GM18909 (cell line): ENCODE data around the gene STK32A.
A peak's percentile ranks its signal among the peaks of the same experiment; 100 is the strongest.

Experiments used
- ATAC-seq: cut with Tn5 transposase; IDR thresholded peaks from one replicate; pipeline ENCODE4 v1.9.1; 2021; ENCODE audit warnings: mild to moderate bottlenecking; ENCODE audit not compliant: unreplicated experiment, poor library complexity

Gene STK32A

GRCh38 chr5:147245381-147246165 lies 10.7 kb downstream of the STK32A start:
- ATAC-seq = no peak

DNA sequence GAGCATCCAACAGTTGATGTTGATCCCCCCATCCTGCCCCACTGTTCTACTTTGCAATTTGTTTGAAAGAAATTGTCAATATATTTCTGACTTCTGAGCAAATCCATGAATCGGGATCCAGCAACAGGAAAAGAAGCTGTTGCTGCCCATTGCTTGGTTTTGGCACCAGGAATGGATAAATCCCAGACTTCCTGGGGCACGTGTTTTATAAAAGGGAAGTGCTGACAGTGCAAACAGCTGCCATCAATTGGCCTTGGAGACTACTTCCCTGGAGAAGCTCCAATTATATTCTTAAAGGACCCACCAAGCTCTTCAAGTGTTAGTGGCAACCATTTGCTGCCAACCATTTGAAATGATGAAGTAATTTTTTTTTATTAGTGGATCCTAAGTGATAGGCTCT lies 13.7 kb downstream of the STK32A start:
- ATAC-seq = no peak

DNA sequence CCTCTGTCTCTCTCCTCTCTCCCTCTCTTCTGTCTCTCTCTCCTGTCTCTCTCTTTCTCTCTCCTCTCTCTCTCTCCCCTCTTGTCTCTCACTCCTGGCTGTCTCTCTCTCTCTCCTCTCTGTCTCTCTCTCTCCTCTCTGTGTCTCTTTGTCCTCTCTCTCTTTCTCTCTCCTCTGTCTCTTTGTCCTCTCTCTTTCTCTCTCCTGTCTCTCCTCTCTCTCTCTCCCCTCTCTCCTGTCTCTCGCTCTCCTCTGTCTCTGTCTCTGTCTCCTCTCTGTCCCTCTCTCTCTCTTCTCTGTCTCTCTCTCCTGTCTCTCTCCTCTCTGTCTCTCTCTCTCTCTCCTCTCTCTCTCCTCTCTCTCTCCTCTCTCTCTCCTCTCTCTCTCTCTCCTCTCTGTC lies 25.0 kb downstream of the STK32A start:
- no peak for ATAC-seq

GRCh38 chr5:147267082-147267832 lies 32.4 kb downstream of the STK32A start:
- ATAC-seq = peak; percentile 63

DNA sequence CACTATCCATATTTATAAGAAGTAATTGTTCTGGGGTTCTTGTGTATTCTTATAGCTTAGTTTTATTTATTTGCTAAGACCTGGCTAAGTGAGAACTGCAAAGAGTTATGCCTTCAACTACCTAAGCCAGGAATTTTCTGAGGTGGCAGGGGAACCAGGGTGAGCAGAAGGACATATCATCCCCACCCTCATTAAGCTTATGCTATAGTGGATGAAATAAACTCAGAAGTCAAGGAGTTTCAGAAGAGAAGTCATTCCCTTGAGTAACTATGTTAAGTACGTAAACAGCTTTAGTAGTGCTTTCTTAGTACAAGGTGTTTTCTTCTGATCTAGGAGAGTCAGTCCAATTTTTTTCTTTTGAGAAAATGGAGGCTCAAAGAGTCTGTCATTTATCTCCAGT lies 41.7 kb downstream of the STK32A start:
- ATAC-seq = no peak

DNA sequence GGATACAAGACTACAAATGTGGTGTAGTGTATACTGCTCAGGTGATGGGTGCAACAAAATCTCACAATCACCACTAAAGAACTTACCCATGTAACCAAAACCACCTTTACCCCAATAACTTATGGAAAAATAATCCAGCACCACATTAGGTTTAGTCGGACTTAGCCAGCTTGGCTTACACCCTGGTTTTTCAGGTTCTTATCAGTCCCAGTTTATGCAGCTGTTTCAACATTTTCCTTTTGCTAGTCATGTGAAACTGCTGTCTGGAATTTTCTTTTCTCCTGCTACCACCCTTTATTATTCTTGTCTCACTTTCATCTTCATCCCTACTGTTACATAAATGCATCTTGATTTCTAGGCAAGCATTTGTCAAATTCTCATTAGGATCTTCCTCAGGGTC lies 51.5 kb downstream of the STK32A start:
- no peak for ATAC-seq

DNA sequence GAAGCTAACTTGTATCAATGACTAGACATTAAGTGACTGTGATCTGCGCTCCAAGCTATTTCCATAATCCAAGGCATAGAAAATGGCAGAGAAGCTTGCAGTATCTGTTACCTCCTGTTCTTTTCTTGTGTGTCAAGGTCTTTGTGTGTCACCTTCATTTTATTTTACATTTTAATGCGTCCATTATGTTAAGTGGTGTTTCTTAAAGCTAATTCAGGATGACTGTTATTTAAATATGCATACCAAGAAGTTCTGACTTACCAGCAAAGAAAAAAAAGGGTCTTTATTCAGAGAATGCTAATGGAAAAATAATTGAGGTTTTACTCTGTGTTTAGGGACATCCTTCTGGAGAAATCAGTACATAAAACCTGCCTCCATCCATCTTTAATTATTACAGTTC lies 52.3 kb downstream of the STK32A start:
- ATAC-seq = no peak

DNA sequence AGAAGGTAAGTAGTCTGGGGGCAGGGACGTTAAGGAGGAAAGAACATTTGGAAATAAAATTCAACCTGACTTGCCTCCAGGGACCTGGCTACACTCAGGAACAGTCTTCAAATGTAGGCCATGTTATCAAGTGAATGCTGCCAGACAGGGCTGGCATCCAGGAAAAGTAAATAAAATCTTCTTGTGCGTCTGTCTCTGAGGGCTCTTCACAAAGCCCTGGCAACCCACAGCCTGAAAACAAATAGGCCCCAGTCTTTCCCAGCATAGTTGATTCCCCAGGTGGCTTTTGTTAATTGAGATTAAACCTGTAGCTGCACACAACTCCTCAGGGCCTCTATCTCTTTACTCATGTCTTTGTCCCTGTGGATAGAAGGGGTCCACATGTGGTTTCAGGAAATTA lies 55.4 kb downstream of the STK32A start:
- ATAC-seq = no peak

DNA sequence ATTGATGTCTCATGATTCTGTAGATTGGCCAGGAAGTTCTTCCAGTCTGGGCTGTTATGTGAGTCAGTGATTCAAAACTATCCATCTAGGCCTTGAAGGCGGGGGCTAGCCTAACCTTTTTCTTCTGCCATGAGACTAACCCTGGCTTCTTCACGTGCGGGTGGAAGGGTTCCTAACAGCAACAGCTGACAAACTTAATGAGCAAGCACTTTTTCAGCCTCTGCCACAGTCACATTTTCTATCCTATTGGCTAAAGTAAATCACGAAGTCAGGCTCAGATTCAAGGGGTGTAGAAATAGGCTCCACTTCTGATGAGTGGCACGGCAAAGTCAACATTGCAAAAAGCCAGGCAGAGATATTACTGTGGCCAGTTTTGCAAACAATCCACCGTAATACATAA lies 68.4 kb downstream of the STK32A start:
- ATAC-seq = no peak

- ATAC-seq = no peak
Observed at GRCh38 chr5:147303976-147304375, 69.2 kb downstream of the STK32A start.

GRCh38 chr5:147305147-147305546 lies 70.3 kb downstream of the STK32A start:
- no peak for ATAC-seq

DNA sequence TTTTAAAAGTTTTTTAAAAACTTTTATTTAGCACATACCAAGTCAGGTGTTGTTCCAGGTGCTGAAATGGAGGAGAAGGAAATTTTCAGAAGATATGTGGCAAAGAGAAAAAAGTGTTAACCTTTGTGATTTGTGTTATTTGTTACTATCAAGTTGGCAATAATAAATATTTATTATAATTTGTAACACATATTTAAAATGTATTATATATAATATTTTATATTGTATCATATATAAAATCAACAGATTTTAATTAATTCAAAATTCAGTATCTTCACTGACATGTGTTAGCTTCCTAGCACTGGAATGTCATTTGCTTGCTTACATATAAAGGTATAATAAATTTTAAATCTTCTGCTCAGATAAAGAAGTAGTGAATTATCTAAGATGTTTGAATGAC lies 71.5 kb downstream of the STK32A start:
- no peak for ATAC-seq

GRCh38 chr5:147307170-147307569 lies 72.3 kb downstream of the STK32A start:
- ATAC-seq = no peak

- ATAC-seq = no peak
Observed at GRCh38 chr5:147309621-147310020, 74.8 kb downstream of the STK32A start.

GRCh38 chr5:147310059-147310704 lies 75.4 kb downstream of the STK32A start:
- no peak for ATAC-seq

GRCh38 chr5:147317978-147318684 lies 83.3 kb downstream of the STK32A start:
- no peak for ATAC-seq

GRCh38 chr5:147321569-147321968 lies 86.7 kb downstream of the STK32A start:
- ATAC-seq = no peak

DNA sequence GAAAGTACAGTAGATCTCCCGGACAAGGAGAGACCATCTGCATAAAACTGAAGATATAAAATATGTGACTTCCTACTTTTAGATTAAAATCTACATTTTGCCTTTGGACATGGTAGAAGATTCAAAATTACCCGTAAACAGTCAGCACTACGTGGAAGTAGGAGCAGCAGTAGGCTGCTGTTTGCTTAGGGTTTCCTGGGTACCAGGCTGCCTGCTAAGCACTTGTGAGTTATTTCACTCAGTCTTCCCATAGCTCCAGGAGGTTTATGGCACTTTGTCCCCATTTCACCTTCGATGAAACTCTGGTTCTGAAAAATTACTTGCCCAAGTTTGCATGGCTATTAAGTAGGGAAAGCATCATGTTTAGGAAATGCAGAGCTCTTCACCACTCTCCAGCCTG lies 92.6 kb downstream of the STK32A start:
- no peak for ATAC-seq

- ATAC-seq = no peak
Observed at GRCh38 chr5:147327905-147328304, 93.1 kb downstream of the STK32A start.

GRCh38 chr5:147332658-147333057 lies 97.8 kb downstream of the STK32A start:
- ATAC-seq = peak; percentile 85

- no peak for ATAC-seq
Observed at GRCh38 chr5:147336876-147337275, 102.0 kb downstream of the STK32A start.
